IPS DF 6.9 (cell line): ENCODE data around the gene JPH3.

Experiments used
- DNase-seq: peaks from one replicate; pipeline ENCODE4 v3.0.0-alpha.2; 2013; ENCODE audit warnings: low read depth, low spot score
- H3K27ac ChIP-seq: one replicate; pipeline ENCODE4 v1.5.1; 2013; ENCODE audit warnings: low read length, control low read depth
- H3K27me3 ChIP-seq: 2 replicates; pipeline ENCODE4 v1.6.1; 2013; ENCODE audit warnings: mild to moderate bottlenecking, low read length; ENCODE audit not compliant: control insufficient read depth, insufficient read depth
- H3K36me3 ChIP-seq: 2 replicates; pipeline ENCODE4 v1.6.1; 2013; ENCODE audit warnings: low read length; ENCODE audit not compliant: control insufficient read depth, insufficient read depth
- H3K4me1 ChIP-seq: 2 replicates; pipeline ENCODE4 v1.6.1; 2013; ENCODE audit warnings: low read length; ENCODE audit not compliant: control insufficient read depth, insufficient read depth
- H3K4me3 ChIP-seq: 2 replicates; pipeline ENCODE4 v1.5.1; 2013; ENCODE audit warnings: mild to moderate bottlenecking, low read length
- H3K9me3 ChIP-seq: 2 replicates; pipeline ENCODE4 v1.6.1; 2013; ENCODE audit warnings: low read length, inconsistent platforms; ENCODE audit not compliant: control insufficient read depth, insufficient read depth
- WGBS: extraction: QIAGEN DNeasy Blood & Tissue Kit; methylation state at CpG from one replicate; pipeline ENCODE4 v1.1.7; 2013; ENCODE audit warnings: mixed read lengths, missing lambda C conversion rate; ENCODE audit not compliant: insufficient read length, insufficient coverage; 5-methylcytosine and 5-hydroxymethylcytosine counted together

The JPH3 gene

DNA sequence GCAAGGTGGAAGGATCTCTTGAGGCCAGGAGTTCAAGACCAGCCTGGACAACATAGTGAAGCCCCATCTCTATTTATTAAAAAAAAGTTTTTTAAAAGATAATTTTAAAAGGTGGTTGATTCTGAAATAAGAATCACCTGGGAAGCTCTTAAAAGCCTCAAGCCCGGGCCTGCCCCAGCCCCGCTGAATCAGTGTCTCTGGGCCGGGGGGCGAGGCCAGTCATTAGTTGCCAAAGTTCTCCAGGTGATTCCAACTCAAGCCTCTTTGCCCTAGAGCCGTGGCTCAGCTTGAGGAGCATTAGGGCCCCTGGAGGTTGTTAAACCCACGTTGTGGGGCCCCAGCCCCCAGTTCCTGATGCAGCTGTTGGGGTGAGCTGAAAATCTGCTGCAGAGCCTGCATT lies 24.6 kb downstream of the JPH3 start:
- Histone ChIP-seq H3K9me3 (no peaks in the 10 kb centered on the region), H3K27me3 (no peaks in the 10 kb centered on the region), H3K4me1 (no peaks in the 10 kb centered on the region; the same call in 1 of the 2 replicates), H3K36me3 (no peaks in the 10 kb centered on the region), H3K4me3 (no peak overlapping the region), H3K27ac (no peak overlapping the region)
- no CpG with 5 or more reads among the region's 6 CpGs for WGBS
- no peak for DNase-seq

DNA sequence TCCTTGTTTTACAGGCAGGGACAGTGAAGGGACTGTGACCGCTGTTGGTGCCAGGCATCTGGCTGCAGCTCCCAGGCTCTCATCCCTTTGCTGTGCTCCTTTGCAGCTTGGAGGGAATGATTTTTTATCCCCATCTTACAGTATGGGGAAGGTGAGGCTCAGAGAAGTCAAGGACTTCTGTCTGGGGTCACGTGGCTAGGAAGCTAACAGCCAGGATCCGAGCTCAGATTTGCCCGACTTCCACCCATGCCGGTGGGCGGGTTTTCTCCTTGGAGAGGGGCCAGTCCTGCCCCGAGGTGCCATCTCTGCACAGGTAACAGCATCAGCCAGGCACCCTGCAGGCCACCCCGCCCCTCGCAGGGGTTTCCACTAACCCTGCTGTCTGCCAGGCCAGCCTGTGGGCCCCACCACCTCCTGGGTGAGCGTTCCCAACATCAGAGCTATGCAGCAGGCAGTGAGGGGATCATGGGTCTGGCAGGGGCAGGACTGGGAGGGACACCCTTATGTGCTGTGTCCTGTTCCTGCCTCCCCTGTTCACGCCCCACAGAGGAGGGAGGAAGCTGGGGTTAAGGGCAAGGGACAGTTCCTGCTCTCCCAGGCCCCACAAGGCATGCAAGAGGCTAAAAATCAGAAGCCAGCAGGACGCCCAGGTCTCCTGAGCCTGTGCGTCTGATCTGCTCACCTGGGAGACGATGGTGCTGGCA lies 25.4 kb downstream of the JPH3 start:
- no peak overlapping the region for H3K27ac ChIP-seq
- H3K4me3 ChIP-seq, result no peak overlapping the region
- H3K27me3 ChIP-seq, result no peaks in the 10 kb centered on the region
- no peaks in the 10 kb centered on the region for H3K9me3 ChIP-seq
- H3K4me1 ChIP-seq, result no peaks in the 10 kb centered on the region; the same call in 1 of the 2 replicates
- no CpG with 5 or more reads among the region's 14 CpGs for WGBS
- no peaks in the 10 kb centered on the region for H3K36me3 ChIP-seq
- DNase-seq, result no peak

DNA sequence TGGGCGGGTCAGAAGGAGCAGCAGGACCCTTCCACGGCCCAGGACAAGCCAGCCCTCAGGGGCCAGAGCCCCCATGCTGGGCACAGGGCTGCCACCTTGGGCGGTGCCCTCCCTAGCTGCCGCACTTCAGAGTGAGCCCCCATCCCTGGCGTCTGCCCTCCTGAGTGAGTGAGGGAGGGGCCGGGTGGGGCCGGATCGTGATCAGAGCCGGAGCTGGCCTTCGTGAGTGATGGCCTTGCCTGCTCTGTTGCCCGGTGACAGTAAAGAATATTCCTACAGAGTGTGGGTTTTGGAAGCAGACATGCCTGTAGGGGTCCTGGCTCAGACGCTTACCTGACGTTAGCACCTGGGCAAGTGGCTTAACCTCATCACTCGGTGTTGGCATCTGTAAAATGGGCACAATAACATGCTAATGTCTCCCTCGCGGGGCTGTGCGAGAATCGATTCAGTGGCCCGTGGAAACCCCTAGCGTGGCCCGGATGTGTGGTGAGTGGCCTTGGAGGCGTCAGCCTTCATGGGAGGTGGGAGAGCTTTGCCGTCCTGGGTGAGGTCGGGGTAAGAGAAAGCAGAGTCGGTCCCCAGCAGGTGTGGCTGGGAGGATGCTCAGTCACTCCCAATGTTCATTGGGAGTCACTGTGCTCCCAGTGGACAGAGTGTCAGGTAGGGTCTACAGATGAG lies 26.1 kb downstream of the JPH3 start:
- no CpG with 5 or more reads among the region's 25 CpGs for WGBS
- Histone ChIP-seq H3K36me3 (no peaks in the 10 kb centered on the region), H3K4me1 (no peaks in the 10 kb centered on the region), H3K27ac (no peak overlapping the region), H3K4me3 (no peak overlapping the region), H3K27me3 (no peaks in the 10 kb centered on the region), H3K9me3 (no peaks in the 10 kb centered on the region)
- no peak for DNase-seq

DNA sequence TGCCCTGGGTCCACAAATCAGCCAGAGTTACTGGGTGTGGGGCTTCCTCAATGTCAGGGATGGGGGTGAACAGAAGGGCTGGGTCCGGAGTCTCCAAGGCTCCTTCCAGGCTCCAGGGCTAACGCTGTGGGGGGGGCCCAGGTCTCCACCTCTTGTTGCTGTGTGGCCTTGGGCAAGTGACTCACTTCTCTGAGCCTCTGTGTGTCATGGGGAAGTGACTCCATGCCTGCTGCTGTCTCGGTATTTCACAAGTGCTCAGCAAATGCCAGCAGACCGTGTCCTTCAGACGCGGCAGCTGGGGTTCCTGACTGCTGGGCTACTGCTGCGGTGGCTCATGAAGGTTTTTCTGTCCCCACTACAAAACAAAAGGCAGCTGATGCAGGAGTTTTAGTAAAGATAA lies 26.6 kb downstream of the JPH3 start:
- DNase-seq, result no peak
- no peaks in the 10 kb centered on the region for H3K27me3 ChIP-seq
- no peaks in the 10 kb centered on the region for H3K9me3 ChIP-seq
- H3K36me3 ChIP-seq, result no peaks in the 10 kb centered on the region
- no peak overlapping the region for H3K27ac ChIP-seq
- no CpG with 5 or more reads among the region's 7 CpGs for WGBS
- no peak overlapping the region for H3K4me3 ChIP-seq
- no peaks in the 10 kb centered on the region for H3K4me1 ChIP-seq

DNA sequence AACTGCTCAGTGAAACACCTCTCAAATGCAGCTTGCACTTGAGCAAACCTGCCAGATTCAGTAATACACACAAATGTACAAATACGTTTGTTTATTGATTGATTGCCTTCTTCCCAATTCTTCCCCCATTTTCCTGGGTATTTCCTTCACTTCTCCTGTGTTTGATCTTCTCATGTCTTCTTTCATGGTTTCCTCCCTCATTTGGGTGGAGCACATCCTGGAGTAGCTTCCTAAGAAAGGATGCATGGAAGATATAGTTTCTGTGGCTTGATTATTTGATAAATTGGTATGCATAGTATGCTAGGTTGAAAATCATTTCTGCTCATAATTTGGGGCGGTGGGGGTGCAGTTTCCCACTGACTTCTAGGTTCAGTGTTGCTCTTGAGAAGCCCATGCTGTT lies 28.8 kb downstream of the JPH3 start:
- Histone ChIP-seq H3K4me1 (no peaks in the 10 kb centered on the region), H3K9me3 (no peaks in the 10 kb centered on the region), H3K27ac (no peak overlapping the region), H3K36me3 (no peaks in the 10 kb centered on the region), H3K4me3 (no peak overlapping the region), H3K27me3 (no peaks in the 10 kb centered on the region)
- WGBS, result no CpG with 5 or more reads among the region's 2 CpGs
- DNase-seq, result no peak

DNA sequence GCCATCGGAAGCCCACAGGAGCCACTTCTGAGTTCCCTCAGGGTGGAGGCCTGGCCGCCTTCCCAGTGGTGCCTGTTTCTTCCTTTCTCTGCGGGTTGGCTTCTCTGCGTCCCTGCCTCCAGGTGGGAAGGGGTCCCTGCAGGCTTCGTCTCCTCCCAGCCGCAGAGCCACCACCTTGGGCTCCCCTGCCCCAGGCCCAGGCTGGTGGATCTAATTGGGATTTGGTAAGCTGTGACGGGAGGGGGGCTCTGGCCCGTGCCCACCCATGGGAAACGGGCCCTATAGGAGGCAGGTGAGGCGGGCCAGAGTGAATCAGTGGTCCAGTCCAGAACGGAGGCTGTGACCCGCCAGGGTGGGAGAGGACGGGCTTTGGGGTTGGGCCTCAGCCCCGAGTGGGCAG lies 32.1 kb downstream of the JPH3 start:
- H3K27me3 ChIP-seq, result no peaks in the 10 kb centered on the region

DNA sequence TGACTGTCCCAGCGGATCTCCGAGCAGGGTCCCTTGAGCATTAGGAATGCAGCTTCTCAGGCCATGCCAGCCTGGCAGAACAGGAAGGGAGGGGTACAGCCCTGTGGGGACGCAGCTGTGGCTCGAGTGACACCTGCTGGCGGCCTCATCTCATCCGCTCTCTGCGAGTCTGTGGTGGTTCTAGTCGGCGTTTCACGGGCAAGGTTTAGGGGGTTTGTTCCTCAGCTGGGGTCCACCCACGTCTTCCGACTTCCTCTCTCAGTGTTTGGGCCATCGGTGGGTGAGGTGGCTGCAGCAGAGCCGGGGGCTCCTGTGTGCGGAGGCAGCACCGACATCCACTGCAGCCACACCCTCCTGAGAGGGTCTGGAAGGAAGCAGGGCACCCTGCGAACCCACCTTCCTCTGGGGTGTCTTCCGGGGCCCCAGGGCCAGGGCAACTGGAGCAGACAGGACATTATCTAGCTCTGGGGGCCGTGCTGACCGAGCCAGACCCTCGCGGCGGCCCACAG lies 33.3 kb downstream of the JPH3 start:
- no peaks in the 10 kb centered on the region for H3K4me1 ChIP-seq
- no peak overlapping the region for H3K27ac ChIP-seq
- H3K27me3 ChIP-seq, result no peaks in the 10 kb centered on the region
- H3K4me3 ChIP-seq, result no peak overlapping the region
- H3K36me3 ChIP-seq, result no peaks in the 10 kb centered on the region
- no peak for DNase-seq
- no CpG with 5 or more reads among the region's 23 CpGs for WGBS
- H3K9me3 ChIP-seq, result no peaks in the 10 kb centered on the region

More for the DNA sequence above, 32.1 kb downstream of the JPH3 start:
- H3K4me1 ChIP-seq, result no peaks in the 10 kb centered on the region
- no peak for DNase-seq
- H3K9me3 ChIP-seq, result no peaks in the 10 kb centered on the region
- no peaks in the 10 kb centered on the region for H3K36me3 ChIP-seq
- H3K4me3 ChIP-seq, result no peak overlapping the region
- H3K27ac ChIP-seq, result no peak overlapping the region
- WGBS, result no CpG with 5 or more reads among the region's 14 CpGs

DNA sequence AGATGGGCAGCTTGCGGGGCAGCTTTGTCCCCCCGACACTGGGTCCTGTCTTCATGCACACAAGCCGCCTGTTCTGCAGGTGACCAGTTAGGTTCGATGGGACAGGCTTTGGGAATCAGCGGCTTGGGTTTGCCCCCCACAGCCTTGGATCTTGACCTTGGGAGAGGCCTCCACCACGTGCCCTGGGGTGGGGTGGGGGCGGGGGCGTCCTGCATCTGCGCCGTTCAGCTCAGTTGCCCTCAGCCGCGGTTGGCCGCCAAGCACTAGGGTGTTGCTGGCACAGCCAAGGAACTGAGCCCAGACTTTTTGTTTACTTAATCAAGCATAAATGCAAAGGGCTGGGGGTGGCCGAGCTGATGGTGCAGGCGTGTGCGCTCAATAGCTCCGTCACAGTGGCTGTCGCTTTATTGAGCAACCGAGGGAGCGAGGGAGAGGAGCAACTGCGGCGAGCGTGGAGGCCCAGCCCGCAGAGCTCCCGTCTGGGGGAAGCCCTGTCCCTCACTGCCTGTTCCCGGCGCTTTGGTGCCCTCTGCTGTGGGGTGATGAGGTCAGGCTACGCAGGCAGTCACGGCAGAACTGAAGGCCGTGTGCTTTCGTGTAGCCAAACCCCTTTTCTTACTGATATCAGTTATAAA lies 33.9 kb downstream of the JPH3 start:
- no peaks in the 10 kb centered on the region for H3K4me1 ChIP-seq
- no peak overlapping the region for H3K4me3 ChIP-seq
- H3K27ac ChIP-seq, result no peak overlapping the region
- H3K36me3 ChIP-seq, result no peaks in the 10 kb centered on the region
- no peaks in the 10 kb centered on the region for H3K27me3 ChIP-seq
- WGBS, result no CpG with 5 or more reads among the region's 31 CpGs
- DNase-seq, result peak; percentile 48
- H3K9me3 ChIP-seq, result no peaks in the 10 kb centered on the region

DNA sequence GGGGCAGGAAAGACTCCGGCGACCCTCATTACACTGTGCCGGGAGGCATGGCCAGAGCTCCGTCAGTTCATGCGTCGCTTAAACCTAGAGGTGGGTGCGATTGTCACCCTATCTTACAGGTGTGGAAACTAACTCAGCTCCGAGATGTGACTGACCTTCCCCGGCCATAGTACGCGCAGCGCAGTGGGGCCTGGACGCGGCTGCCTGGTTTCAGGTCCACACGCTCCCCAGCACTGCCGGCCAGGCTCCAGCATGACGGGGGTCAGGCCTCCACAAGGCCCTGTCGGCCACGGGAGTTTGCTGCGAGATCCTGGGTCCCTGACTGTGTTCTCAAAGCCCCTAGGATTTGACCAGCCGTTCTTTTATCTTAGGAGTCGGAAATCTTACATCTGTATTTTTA lies 34.4 kb downstream of the JPH3 start:
- Histone ChIP-seq H3K4me3 (no peak overlapping the region), H3K27ac (no peak overlapping the region), H3K36me3 (no peaks in the 10 kb centered on the region), H3K9me3 (no peaks in the 10 kb centered on the region), H3K4me1 (no peaks in the 10 kb centered on the region), H3K27me3 (no peaks in the 10 kb centered on the region)
- no peak for DNase-seq
- WGBS, result no CpG with 5 or more reads among the region's 22 CpGs

DNA sequence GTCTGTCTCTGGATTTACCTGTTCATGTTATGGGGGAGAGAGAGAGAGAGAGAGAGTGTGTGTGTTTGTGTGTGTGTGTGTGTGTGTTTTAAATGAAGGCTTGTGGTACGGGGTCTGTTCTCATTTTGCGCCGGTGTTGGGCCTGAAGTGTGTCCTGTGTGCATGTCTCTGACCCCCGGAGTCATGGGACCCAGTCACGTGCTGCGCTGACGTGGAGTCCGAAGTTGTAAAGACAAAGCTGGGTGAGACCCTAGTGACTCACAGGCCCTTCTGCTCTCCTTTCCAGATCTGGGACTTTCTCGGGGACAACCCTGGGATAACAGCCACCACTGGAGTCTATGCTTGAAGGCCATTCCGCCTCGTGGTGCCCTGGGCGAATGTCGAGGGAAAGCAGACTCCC lies 35.0 kb downstream of the JPH3 start:
- Histone ChIP-seq H3K27ac (no peak overlapping the region), H3K36me3 (no peaks in the 10 kb centered on the region), H3K9me3 (no peaks in the 10 kb centered on the region), H3K4me3 (no peak overlapping the region), H3K27me3 (no peaks in the 10 kb centered on the region), H3K4me1 (no peaks in the 10 kb centered on the region)
- no peak for DNase-seq
- no CpG with 5 or more reads among the region's 13 CpGs for WGBS
